K562 (cell line): ENCODE measurements around the gene CD164L2. TPM values are rescaled to one million over a fixed set of nuclear protein-coding genes. Genes with fewer than 3 reads are reported as not detected.

ENCODE experiments used
- ARID2 ChIP-seq: fragments of 450-650 bp; IDR thresholded peaks from 2 replicates; pipeline ENCODE4 v1.6.1; 2017; ENCODE audit warnings: antibody characterized with exemption, mild to moderate bottlenecking
- BRF2 ChIP-seq: IDR thresholded peaks from 3 replicates; pipeline ENCODE4 v1.6.1; 2011; ENCODE audit warnings: borderline replicate concordance, mild to moderate bottlenecking; ENCODE audit not compliant: insufficient read length, insufficient read depth
- CEBPB ChIP-seq: fragments of 450-650 bp; IDR thresholded peaks from 2 replicates; pipeline ENCODE4 v1.6.1; 2016; ENCODE audit warnings: missing genetic modification characterization, missing compliant biosample characterization
- CLOCK ChIP-seq: fragments of 250-450 bp; sonication (Bioruptor Pico); IDR thresholded peaks from 2 replicates; pipeline ENCODE4 v1.4.0; 2020; ENCODE audit warnings: mild to moderate bottlenecking, moderate library complexity, borderline replicate concordance
- ETV5 ChIP-seq: sonication (generic); formaldehyde crosslinking; IDR thresholded peaks from 2 replicates; pipeline ENCODE4 v1.4.0; 2020; ENCODE audit warnings: low read depth, mild to moderate bottlenecking, missing genetic modification reagents
- MECOM ChIP-seq: fragments of 250-450 bp; sonication (Bioruptor Pico); IDR thresholded peaks from 2 replicates; pipeline ENCODE4 v1.8.0; 2022; ENCODE audit warnings: inconsistent platforms
- MEIS2 ChIP-seq: fragments of 450-650 bp; IDR thresholded peaks from 2 replicates; pipeline ENCODE4 v1.6.1; 2014; ENCODE audit warnings: mild to moderate bottlenecking; ENCODE audit not compliant: partially characterized antibody
- NFYB ChIP-seq: IDR thresholded peaks from 2 replicates; pipeline ENCODE4 v1.6.1; 2011; ENCODE audit warnings: mild to moderate bottlenecking, moderate library complexity; ENCODE audit not compliant: insufficient read length; ENCODE audit errors: extremely low read depth
- NR4A1 ChIP-seq, 2 experiments: fragments of 250-450 bp in 1 of 2; fragments of 450-650 bp in 1 of 2; sonication (Bioruptor Pico) in 1 of 2; IDR thresholded peaks; 2 replicates each; pipeline versions ENCODE4 v1.4.0 to v1.6.1; 2016 to 2020; ENCODE audit warnings: mild to moderate bottlenecking in 2 of 2, missing compliant biosample characterization in 1 of 2, missing genetic modification characterization in 1 of 2, moderate library complexity in 1 of 2
- POLR2B ChIP-seq: fragments of 450-650 bp; IDR thresholded peaks from 2 replicates; pipeline ENCODE4 v1.6.1; 2018; ENCODE audit warnings: low read depth; ENCODE audit not compliant: partially characterized antibody
- RAD51 ChIP-seq: fragments of 450-650 bp; IDR thresholded peaks from 2 replicates; pipeline ENCODE4 v1.7.1; 2016; ENCODE audit warnings: low read depth, mild to moderate bottlenecking, borderline replicate concordance
- RFX5 ChIP-seq: IDR thresholded peaks from 2 replicates; pipeline ENCODE4 v1.6.1; 2011; ENCODE audit warnings: low read depth, mild to moderate bottlenecking, improper control_type of control experiment, low read length
- TEAD1 ChIP-seq, 2 experiments: fragments of 450-650 bp in 1 of 2; sonication (generic) in 1 of 2; formaldehyde crosslinking; IDR thresholded peaks; 2 replicates each; pipeline versions ENCODE4 v1.4.0 to v1.8.0; 2020 to 2022; ENCODE audit warnings: mild to moderate bottlenecking in 2 of 2, missing genetic modification reagents in 1 of 2
- TSC22D4 ChIP-seq: fragments of 450-650 bp; IDR thresholded peaks from 2 replicates; pipeline ENCODE4 v1.6.1; 2016; ENCODE audit warnings: missing genetic modification characterization, missing biosample characterization, control low read depth
- ZC3H4 ChIP-seq: sonication (generic); formaldehyde crosslinking; IDR thresholded peaks from 2 replicates; pipeline ENCODE4 v1.9.0; 2021; ENCODE audit warnings: missing genetic modification reagents, borderline replicate concordance
- ZNF24 ChIP-seq: fragments of 450-650 bp; IDR thresholded peaks from 2 replicates; pipeline ENCODE4 v1.6.1; 2016
- ZNF347 ChIP-seq: fragments of 450-650 bp; formaldehyde crosslinking; IDR thresholded peaks from 2 replicates; pipeline ENCODE4 v1.4.0; 2020; ENCODE audit warnings: low read depth, mild to moderate bottlenecking, moderate library complexity
- ZNF507 ChIP-seq: conservative IDR thresholded peaks from 2 replicates; pipeline ENCODE4 v1.6.1; 2017; ENCODE audit warnings: missing genetic modification characterization, missing compliant biosample characterization
- ZNF77 ChIP-seq: fragments of 250-450 bp; sonication (Bioruptor Pico); IDR thresholded peaks from 2 replicates; pipeline ENCODE4 v1.5.0; 2020
- polyA plus RNA-seq, 8 experiments: library from polyadenylated mRNA; depleted of rRNA in 4 of 8; stranded (reverse) in 5 of 8; unstranded in 3 of 8; fragments of >200 nt; fragmentation: Nextera tagmentation in 2 of 8; fragmentation: Illumina TruSeq in 1 of 8; extraction: Ambion mirVana in 2 of 8; extraction: Trizol in 1 of 8; gene quantifications; 2 replicates each; pipeline versions ENCODE4 v1.2.1 to v1.2.3, GENCODE V29; 2011 to 2014; ENCODE audit warnings: inconsistent platforms in 1 of 8, missing spikeins in 1 of 8
- total RNA-seq, 7 experiments: library from RNA; depleted of rRNA in 6 of 7; stranded (reverse); fragments of >200 nt in 6 of 7; fragmentation: Illumina TruSeq in 2 of 7; extraction: Trizol in 2 of 7; gene quantifications; 2 replicates each; pipeline versions ENCODE4 v1.2.1 to v1.2.3, GENCODE V29; 2011 to 2021; ENCODE audit warnings: low replicate concordance in 1 of 7
- TF ChIP-seq, protein P1 (sequence below), 3 experiments: fragments of 200-800 bp in 1 of 3; fragments of 250-450 bp in 1 of 3; fragments of 450-650 bp in 1 of 3; sonication (Bioruptor Pico) in 1 of 3; sonication (Bioruptor generic) in 1 of 3; formaldehyde crosslinking in 1 of 3; IDR thresholded peaks; 2 replicates each; pipeline versions ENCODE4 v1.6.1 to v1.8.0; 2016 to 2022; ENCODE audit warnings: mild to moderate bottlenecking in 2 of 3, missing genetic modification characterization in 2 of 3, missing compliant biosample characterization in 1 of 3, moderate library complexity in 1 of 3

Gene CD164L2
- total and polyA plus RNA-seq, 9 of the 15 experiments (the other 6 are each of a cell fraction or from before 2014, with no cell fraction given), result 0.08 to 0.92 (median 0.38) TPM; not detected in 1

- no peak for TF ChIP-seq ZC3H4
- peak; percentile 73; the same call in 1 of the 2 replicates for TF ChIP-seq MECOM
- TF ChIP-seq CEBPB (tag), result peak; percentile 32
- no peak for TF ChIP-seq NFYB
- TF ChIP-seq MEIS2, result no peak
- peak; percentile 37; the same call in 1 of the 2 replicates for TF ChIP-seq RAD51
- peak; percentile 19 for TF ChIP-seq POLR2B
- no peak for TF ChIP-seq ZNF77 (CRISPR knock-in tag)
- no peak for TF ChIP-seq NR4A1 (CRISPR knock-in tag; IDR thresholded peaks at IDR 0.05)
- 0 out of 2 replicates have a peak, but pooled peaks have one; percentile 63 for TF ChIP-seq NR4A1 (tag; IDR thresholded peaks at IDR 0.05)
- TF ChIP-seq ARID2, result 0 out of 2 replicates have a peak, but pooled peaks have one; percentile 38
- TF ChIP-seq CLOCK (CRISPR knock-in tag), result no peak
- 0 out of 2 replicates have a peak, but pooled peaks have one; percentile 27 for TF ChIP-seq ETV5 (CRISPR knock-in tag)
- no peak for TF ChIP-seq TSC22D4 (tag)
- 0 out of 2 replicates have a peak, but pooled peaks have one; percentile 25 for TF ChIP-seq ZNF24
- TF ChIP-seq BRF2, result no peak
- TF ChIP-seq TEAD1 (CRISPR knock-in tag; IDR thresholded peaks at IDR 0.05), result 0 out of 4 replicates have a peak, but pooled peaks have one; percentile 35 to 37
- no peak for TF ChIP-seq ZNF347 (CRISPR knock-in tag)
- no peak for TF ChIP-seq ZNF507
- TF ChIP-seq, protein P1, sequence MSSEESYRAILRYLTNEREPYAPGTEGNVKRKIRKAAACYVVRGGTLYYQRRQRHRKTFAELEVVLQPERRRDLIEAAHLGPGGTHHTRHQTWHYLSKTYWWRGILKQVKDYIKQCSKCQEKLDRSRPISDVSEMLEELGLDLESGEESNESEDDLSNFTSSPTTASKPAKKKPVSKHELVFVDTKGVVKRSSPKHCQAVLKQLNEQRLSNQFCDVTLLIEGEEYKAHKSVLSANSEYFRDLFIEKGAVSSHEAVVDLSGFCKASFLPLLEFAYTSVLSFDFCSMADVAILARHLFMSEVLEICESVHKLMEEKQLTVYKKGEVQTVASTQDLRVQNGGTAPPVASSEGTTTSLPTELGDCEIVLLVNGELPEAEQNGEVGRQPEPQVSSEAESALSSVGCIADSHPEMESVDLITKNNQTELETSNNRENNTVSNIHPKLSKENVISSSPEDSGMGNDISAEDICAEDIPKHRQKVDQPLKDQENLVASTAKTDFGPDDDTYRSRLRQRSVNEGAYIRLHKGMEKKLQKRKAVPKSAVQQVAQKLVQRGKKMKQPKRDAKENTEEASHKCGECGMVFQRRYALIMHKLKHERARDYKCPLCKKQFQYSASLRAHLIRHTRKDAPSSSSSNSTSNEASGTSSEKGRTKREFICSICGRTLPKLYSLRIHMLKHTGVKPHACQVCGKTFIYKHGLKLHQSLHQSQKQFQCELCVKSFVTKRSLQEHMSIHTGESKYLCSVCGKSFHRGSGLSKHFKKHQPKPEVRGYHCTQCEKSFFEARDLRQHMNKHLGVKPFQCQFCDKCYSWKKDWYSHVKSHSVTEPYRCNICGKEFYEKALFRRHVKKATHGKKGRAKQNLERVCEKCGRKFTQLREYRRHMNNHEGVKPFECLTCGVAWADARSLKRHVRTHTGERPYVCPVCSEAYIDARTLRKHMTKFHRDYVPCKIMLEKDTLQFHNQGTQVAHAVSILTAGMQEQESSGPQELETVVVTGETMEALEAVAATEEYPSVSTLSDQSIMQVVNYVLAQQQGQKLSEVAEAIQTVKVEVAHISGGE (CRISPR knock-in tag; IDR thresholded peaks at IDR 0.05), result peak in 1 of 3 experiments; percentile 51; a peak in 1 of 6 replicates
- TF ChIP-seq RFX5, result no peak
These were observed 45.3 kb upstream of the CD164L2 start (continued) for GRCh38 chr1:27428316-27429028.
